GM19397 (cell line): ENCODE data around the gene SLC2A6.

Source experiments
- ATAC-seq: cut with Tn5 transposase; IDR thresholded peaks from one replicate; pipeline ENCODE4 v1.9.1; 2021; ENCODE audit warnings: mild to moderate bottlenecking, moderate library complexity; ENCODE audit not compliant: unreplicated experiment

SLC2A6 gene

GRCh38 chr9:133478851-133479711 lies at the start of gene SLC2A6:
Gene SLC2A6, minus strand, starts transcription at chr9:133479099. Its CDS starts 40 bp downstream, at chr9:133479059.
- peak; percentile 87 for ATAC-seq

- ATAC-seq, result no peak
These were observed 49.3 kb upstream of the SLC2A6 start for GRCh38 chr9:133528001-133528875.

GRCh38 chr9:133527444-133527920 lies 48.6 kb upstream of the SLC2A6 start:
- no peak for ATAC-seq

- no peak for ATAC-seq
These were observed 47.9 kb upstream of the SLC2A6 start for GRCh38 chr9:133526721-133527321.

- ATAC-seq, result no peak
These were observed 46.8 kb upstream of the SLC2A6 start for GRCh38 chr9:133525677-133526076.

GRCh38 chr9:133524679-133525228 lies 45.9 kb upstream of the SLC2A6 start, which contains the start of gene MYMK:
Gene MYMK, minus strand, starts transcription at chr9:133524959. Its CDS starts 115 bp downstream, at chr9:133524844.
- ATAC-seq, result no peak

- no peak for ATAC-seq
These were observed 45.2 kb upstream of the SLC2A6 start for GRCh38 chr9:133524146-133524545.

GRCh38 chr9:133523106-133523505 lies 44.2 kb upstream of the SLC2A6 start:
- no peak for ATAC-seq

- ATAC-seq, result no peak
These were observed 43.4 kb upstream of the SLC2A6 start for GRCh38 chr9:133522073-133522910.

- ATAC-seq, result no peak
These were observed 42.5 kb upstream of the SLC2A6 start for GRCh38 chr9:133521122-133522072.

- ATAC-seq, result no peak
These were observed 41.4 kb upstream of the SLC2A6 start for GRCh38 chr9:133520121-133520835.

- no peak for ATAC-seq
These were observed 40.8 kb upstream of the SLC2A6 start for GRCh38 chr9:133519693-133520092.

GRCh38 chr9:133518706-133519449 lies 40.0 kb upstream of the SLC2A6 start:
- no peak for ATAC-seq

GRCh38 chr9:133518200-133518599 lies 39.3 kb upstream of the SLC2A6 start:
- no peak for ATAC-seq

GRCh38 chr9:133517711-133518110 lies 38.8 kb upstream of the SLC2A6 start:
- no peak for ATAC-seq

- no peak for ATAC-seq
These were observed 38.1 kb upstream of the SLC2A6 start for GRCh38 chr9:133516961-133517350.

- ATAC-seq, result no peak
These were observed 37.5 kb upstream of the SLC2A6 start for GRCh38 chr9:133516256-133516960.
